Prostate gland (tissue), 2 donors: Measurements from ENCODE around the gene SRP19. TPM values are rescaled to one million over a fixed set of nuclear protein-coding genes. Genes with fewer than 3 reads are reported as not detected.

Experiments used
- DNase-seq: peaks from one replicate; pipeline ENCODE4 v3.0.0-alpha.2; 2019; ENCODE audit warnings: low spot score
- H3K27ac ChIP-seq, 2 donors: fragments of 200-600 bp; sonication (generic); 2 replicates each; pipeline ENCODE4 v1.5.1; 2017 to 2019
- H3K27me3 ChIP-seq: fragments of 200-600 bp; sonication (generic); replicated peaks from 2 replicates; pipeline ENCODE4 v1.5.1; 2019; ENCODE audit not compliant: insufficient read depth
- H3K36me3 ChIP-seq, 2 donors: fragments of 200-600 bp; sonication (generic); 1 replicate in 1 of 2; 2 replicates in 1 of 2; pipeline versions ENCODE4 v1.5.1 to v1.8.1; 2017 to 2019
- H3K4me1 ChIP-seq: fragments of 200-600 bp; sonication (generic); replicated peaks from 2 replicates; pipeline ENCODE4 v1.5.1; 2019
- H3K4me3 ChIP-seq, 2 donors: fragments of 200-600 bp; sonication (generic); 2 replicates each; pipeline ENCODE4 v1.5.1; 2017 to 2019
- H3K9me3 ChIP-seq: fragments of 200-600 bp; sonication (generic); 2 replicates; pipeline ENCODE4 v1.5.1; 2017
- POLR2A ChIP-seq: fragments of 450-650 bp; IDR thresholded peaks from one replicate; pipeline ENCODE4 v1.6.1; 2016; ENCODE audit warnings: antibody characterized with exemption, mild to moderate bottlenecking
- POLR2AphosphoS5 ChIP-seq: sonication (generic); formaldehyde crosslinking; IDR thresholded peaks from one replicate; pipeline ENCODE4 v1.6.1; 2017; ENCODE audit warnings: antibody characterized with exemption
- WGBS: methylation state at CpG from one replicate; pipeline ENCODE4 v1.1.5; 2018; 5-methylcytosine and 5-hydroxymethylcytosine counted together
- intact Hi-C: fragments of 100-400 bp; cut with DNase I; formaldehyde crosslinking; loops from one replicate; pipeline ENCODE4 v1.14.2; 2022
- total RNA-seq, 2 donors: library from RNA; depleted of rRNA; stranded (reverse); fragments of >200 nt; gene quantifications; one replicate each; pipeline ENCODE4 v1.1.0, GENCODE V29; 2016
- TF ChIP-seq, protein P1 (sequence below), 4 experiments: fragments of 200-600 bp in 2 of 4; fragments of 450-650 bp in 2 of 4; sonication (generic) in 2 of 4; IDR thresholded peaks; 1 replicate in 3 of 4; 2 replicates in 1 of 4; pipeline ENCODE4 v1.5.1; 2016 to 2019; ENCODE audit warnings: antibody characterized with exemption in 4 of 4, mild to moderate bottlenecking in 2 of 4, moderate library complexity in 2 of 4

SRP19 gene
- total RNA-seq, 2 donors from 2014 or later: 25.3 to 95.0 TPM

DNA sequence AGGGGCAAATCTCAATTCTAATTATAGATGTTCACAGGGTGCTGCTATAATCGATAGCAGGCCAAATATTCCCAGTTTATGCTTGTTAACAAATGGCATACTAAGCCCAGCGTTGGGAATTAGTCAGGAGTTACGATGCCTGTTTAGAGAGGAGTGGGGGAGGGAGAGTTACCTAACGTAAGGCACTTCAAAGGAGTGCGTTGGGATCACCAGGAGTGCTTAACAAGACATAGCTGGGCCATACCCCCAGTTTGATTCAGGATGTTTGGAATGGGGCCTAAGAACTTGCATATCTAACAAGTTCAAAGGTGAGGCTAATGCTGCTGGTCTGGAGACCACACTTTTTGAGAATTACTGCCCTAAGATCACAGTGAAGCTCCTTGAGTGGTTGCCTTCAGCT lies 14.5 kb upstream of the SRP19 start:
- H3K27ac ChIP-seq: no peak overlapping the region
- WGBS: 75% methylated on average over 5 of the region's 5 CpGs
- no peaks in the 10 kb centered on the region for H3K36me3 ChIP-seq
- no peaks in the 10 kb centered on the region for H3K27me3 ChIP-seq
- no peak for TF ChIP-seq POLR2AphosphoS5
- TF ChIP-seq POLR2A: no peak
- TF ChIP-seq, protein P1, sequence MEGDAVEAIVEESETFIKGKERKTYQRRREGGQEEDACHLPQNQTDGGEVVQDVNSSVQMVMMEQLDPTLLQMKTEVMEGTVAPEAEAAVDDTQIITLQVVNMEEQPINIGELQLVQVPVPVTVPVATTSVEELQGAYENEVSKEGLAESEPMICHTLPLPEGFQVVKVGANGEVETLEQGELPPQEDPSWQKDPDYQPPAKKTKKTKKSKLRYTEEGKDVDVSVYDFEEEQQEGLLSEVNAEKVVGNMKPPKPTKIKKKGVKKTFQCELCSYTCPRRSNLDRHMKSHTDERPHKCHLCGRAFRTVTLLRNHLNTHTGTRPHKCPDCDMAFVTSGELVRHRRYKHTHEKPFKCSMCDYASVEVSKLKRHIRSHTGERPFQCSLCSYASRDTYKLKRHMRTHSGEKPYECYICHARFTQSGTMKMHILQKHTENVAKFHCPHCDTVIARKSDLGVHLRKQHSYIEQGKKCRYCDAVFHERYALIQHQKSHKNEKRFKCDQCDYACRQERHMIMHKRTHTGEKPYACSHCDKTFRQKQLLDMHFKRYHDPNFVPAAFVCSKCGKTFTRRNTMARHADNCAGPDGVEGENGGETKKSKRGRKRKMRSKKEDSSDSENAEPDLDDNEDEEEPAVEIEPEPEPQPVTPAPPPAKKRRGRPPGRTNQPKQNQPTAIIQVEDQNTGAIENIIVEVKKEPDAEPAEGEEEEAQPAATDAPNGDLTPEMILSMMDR (IDR thresholded peaks at IDR 0.05): no peak
- H3K4me3 ChIP-seq: no peak overlapping the region
- DNase-seq: no peak
- intact Hi-C loops: no loop called here
- H3K4me1 ChIP-seq: no peaks in the 10 kb centered on the region
- H3K9me3 ChIP-seq: no peaks in the 10 kb centered on the region

DNA sequence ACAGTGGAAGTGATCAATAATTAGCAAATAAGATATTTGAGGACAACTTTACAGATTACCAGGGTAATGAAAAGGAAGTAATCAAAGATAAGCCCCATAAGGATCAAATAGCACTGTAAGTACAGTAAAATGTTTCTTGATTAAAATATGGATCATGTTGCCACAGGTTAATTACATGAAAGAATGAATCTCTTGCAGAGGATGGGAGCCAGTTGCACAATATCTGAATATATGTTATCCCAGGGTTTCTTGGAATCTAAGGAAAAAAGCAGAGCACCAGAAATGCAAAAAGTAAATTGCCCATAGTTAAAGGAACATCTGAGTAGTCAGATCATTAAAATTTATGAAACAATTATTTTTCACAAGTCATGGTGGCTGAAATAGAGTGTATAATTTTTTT lies 13.8 kb upstream of the SRP19 start:
- H3K27ac ChIP-seq: no peak overlapping the region
- no peak for TF ChIP-seq POLR2A
- TF ChIP-seq, protein P1 (IDR thresholded peaks at IDR 0.05): no peak
- no peak for TF ChIP-seq POLR2AphosphoS5
- no peaks in the 10 kb centered on the region for H3K9me3 ChIP-seq
- DNase-seq: no peak
- no peaks in the 10 kb centered on the region for H3K27me3 ChIP-seq
- no peaks in the 10 kb centered on the region for H3K4me1 ChIP-seq
- intact Hi-C loops: no loop called here
- no peaks in the 10 kb centered on the region for H3K36me3 ChIP-seq
- H3K4me3 ChIP-seq: no peak overlapping the region

DNA sequence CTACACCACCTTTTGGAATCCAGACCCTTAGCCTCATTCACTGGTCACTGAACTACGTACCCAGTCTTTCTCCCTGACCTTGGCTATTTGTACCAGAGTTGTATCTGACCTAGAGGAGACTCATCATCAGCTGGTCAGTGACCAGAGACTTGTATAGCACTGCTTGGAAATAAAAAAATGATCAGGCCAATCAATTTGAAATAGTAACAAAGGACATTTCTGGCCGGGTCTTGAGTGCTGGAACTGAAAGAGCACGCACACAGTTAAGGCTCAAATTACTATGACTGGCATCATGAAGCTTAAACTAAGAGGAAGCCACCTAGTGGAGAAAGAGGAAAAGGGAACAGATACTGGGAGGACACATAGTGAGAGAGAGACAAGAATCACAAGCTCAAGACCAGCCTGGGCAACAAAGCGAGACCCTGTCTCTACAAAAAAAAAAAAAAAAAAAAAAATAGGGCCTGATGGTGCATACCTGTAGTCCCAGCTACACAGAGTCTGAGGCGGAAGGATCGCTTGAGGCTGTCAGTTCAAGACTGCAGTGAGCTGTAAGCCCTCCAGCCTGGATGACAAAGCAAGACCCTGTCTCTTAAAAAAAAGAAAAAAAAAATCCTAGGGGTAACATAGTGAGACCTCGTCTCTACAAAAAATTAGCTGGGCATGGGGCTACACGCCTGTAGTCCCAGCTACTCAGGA lies 12.8 kb upstream of the SRP19 start:
- WGBS: 46% methylated on average over 8 of the region's 8 CpGs
- TF ChIP-seq POLR2AphosphoS5: peak; percentile 43
- no peak for TF ChIP-seq POLR2A
- TF ChIP-seq, protein P1 (IDR thresholded peaks at IDR 0.05): peak in 3 of 4 experiments; percentile 36 to 48 (median 41)
- Histone ChIP-seq H3K4me1 (no peaks in the 10 kb centered on the region), H3K27me3 (no peaks in the 10 kb centered on the region), H3K36me3 (no peaks in the 10 kb centered on the region), H3K9me3 (no peaks in the 10 kb centered on the region), H3K4me3 (no peak overlapping the region), H3K27ac (no peak overlapping the region)
- DNase-seq: no peak
- intact Hi-C loops: no loop called here

DNA sequence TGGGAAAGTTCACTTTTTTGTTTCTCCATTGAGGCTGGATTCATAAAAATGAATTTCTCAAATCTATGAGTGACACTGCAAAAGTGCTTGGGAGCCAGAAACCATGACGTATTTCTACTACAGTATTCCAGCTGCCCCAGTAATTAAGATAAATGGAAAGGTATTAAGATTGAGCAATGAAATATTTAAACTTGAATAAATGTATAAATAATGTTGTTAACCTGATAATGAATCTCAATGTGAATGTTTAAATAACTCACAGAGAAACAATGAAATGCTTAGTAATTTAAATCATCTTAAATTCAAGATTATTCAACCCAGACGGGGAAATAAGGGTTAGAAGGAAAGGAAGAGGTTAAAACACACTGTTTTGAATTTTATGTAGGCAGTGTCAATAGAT lies 11.2 kb upstream of the SRP19 start:
- H3K27ac ChIP-seq: no peak overlapping the region
- intact Hi-C loops: no loop called here

More for the DNA sequence above, 11.2 kb upstream of the SRP19 start:
- H3K36me3 ChIP-seq: no peaks in the 10 kb centered on the region
- H3K9me3 ChIP-seq: no peaks in the 10 kb centered on the region
- no peaks in the 10 kb centered on the region for H3K27me3 ChIP-seq
- H3K4me1 ChIP-seq: no peaks in the 10 kb centered on the region
- TF ChIP-seq, protein P1 (IDR thresholded peaks at IDR 0.05): no peak
- TF ChIP-seq POLR2A: no peak
- no peak for TF ChIP-seq POLR2AphosphoS5
- no peak overlapping the region for H3K4me3 ChIP-seq
- 65% methylated on average over 2 of the region's 2 CpGs for WGBS
- DNase-seq: no peak
